Measurements from ENCODE around the gene SRXN1. TPM values are rescaled to one million over a fixed set of nuclear protein-coding genes. Genes with fewer than 3 reads are reported as not detected.

Gene SRXN1
- total RNA-seq, 2 donors from 2014 or later = 5.6 to 9.7 TPM

DNA sequence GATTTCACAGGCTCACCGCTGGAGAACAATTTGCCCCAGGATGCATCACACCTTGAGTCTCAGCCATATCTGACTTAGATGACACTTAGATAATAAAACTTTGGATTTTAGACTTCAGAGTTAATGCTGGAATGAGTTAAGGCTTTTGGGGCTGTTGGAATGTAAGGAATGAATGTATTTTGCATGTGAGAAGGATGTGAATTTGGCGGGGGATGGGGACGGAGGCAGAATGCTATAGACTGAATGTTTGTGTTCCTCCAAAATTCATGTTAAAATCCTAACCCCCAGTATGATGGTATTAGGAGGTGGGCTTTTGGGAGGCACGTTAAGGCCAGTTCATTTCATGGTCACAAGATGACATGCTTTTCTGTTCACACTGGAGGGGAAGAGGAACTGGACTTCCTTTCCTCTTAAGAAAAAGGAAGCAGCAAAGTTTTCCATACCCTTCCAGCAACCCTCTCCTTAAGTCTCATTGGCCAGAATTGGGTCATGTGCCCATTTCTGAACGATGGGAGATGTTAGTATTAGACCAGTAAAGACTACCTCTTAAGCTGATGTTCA, 5.8 kb upstream of the SRXN1 start:
- ATAC-seq (replicated peaks in 1 of 2) (no peak), DNase-seq (no peak)
- Mint-ChIP-seq H3K27me3 (ENCODE audit: low read depth) (peaks cover 83% of the 10 kb centered on the region), H3K36me3 (ENCODE audit: insufficient read depth in 2 of 2) (no peaks in the 10 kb centered on the region), H3K27ac (no peak overlapping the region), H3K4me1 (ENCODE audit: low read depth) (peaks cover 6% of the 10 kb centered on the region), H3K9me3 (no peaks in the 10 kb centered on the region), H3K4me3 (no peak overlapping the region)

DNA sequence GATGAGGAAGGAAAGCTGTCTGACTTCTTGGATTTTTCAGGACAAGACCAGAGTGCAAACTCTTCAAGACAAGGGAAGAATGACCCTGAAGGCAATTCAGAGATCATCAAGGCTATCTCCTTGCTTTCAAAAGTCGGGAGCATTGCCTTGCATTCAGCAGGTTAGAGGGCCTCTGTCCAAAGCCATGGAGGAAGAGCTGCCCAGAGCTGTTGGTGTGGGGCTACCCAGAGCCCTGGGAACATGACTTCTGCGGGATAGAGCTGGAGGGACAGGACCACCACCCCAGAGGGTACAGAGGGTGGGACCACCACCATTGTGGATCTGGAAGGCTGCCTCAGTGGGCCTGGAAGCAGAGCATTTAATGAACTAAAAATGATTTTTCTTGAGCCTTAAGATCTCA, 5.2 kb upstream of the SRXN1 start:
- Mint-ChIP-seq H3K4me3 (no peak overlapping the region), H3K9me3 (no peaks in the 10 kb centered on the region), H3K4me1 (ENCODE audit: low read depth) (peaks cover 9% of the 10 kb centered on the region), H3K27me3 (ENCODE audit: low read depth) (peaks cover 81% of the 10 kb centered on the region), H3K36me3 (ENCODE audit: insufficient read depth in 2 of 2) (no peaks in the 10 kb centered on the region), H3K27ac (no peak overlapping the region)
- DNase-seq (no peak), ATAC-seq (replicated peaks in 1 of 2) (no peak)

DNA sequence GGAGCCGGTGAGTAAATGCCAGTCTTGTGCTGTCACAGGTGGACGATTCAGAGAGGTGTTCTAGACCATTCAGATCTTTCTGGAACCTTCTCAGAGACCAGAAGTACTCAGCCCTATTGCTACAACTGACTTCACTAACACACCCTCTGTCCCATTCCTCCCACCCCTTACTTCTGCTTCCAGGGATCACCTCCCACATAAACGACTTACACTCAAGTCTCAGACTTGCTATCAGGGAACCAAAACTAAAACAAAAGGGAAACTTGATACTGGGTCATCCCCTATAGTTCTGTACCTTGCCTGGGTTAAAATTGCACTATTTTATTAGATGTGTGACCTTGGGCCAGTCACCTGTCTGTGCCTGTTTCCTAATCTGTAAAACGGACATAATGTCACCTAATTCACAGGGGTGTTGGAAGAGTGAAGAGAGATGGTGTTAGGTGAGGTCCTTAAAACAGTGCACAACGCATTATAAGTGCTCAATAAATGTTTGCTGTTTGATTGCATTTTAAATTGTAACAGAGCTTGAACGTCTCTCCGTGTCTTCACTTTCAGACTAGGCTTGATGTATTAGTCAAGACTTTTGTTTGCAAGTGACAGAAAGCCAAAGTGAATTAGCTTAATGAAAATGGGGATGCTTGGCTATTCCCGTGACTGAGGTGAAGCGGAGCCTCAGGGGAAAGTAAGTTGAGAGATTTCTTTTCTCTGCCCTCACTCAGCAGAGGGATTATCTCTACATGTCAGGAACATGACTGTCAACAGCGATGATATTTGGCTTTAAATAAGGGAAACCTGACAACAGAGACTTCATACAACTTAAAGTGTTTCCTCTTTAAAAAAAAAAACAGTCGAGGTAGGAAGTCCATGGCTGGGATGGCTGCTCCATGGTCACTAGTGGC, 3.0 kb upstream of the SRXN1 start:
- H3K4me1 Mint-ChIP-seq (ENCODE audit: low read depth) = peaks cover 20% of the 10 kb centered on the region
- H3K9me3 Mint-ChIP-seq = no peaks in the 10 kb centered on the region
- H3K36me3 Mint-ChIP-seq (ENCODE audit: insufficient read depth in 2 of 2) = no peaks in the 10 kb centered on the region
- peaks cover 59% of the 10 kb centered on the region for H3K27me3 Mint-ChIP-seq (ENCODE audit: low read depth)
- no peak overlapping the region for H3K4me3 Mint-ChIP-seq
- no peak for ATAC-seq (replicated peaks in 1 of 2)
- no peak overlapping the region for H3K27ac Mint-ChIP-seq
- no peak for DNase-seq

DNA sequence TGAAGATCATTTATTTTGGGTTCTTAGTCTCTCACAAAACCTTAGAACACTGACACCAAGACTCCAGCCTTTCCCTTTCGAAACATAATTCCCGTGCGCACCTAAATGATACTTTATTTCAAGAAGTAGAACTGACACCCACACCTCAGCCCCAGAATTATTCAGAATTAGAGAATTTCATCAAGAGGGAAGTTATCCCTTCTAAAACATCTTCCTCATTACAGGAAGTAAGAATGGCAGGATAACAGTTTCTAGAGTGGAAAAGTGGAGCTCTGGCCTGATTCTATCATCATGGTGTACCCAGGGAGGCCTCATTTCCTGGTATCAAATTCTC, 1.4 kb upstream of the SRXN1 start:
- DNase-seq (no peak), ATAC-seq (replicated peaks in 1 of 2) (no peak)
- peak overlapping the region; percentile 48 for H3K27ac Mint-ChIP-seq
- H3K36me3 Mint-ChIP-seq (ENCODE audit: insufficient read depth in 2 of 2) = peaks cover 0 to 5% of the 10 kb centered on the region in 2 donors
- H3K9me3 Mint-ChIP-seq = no peaks in the 10 kb centered on the region
- peaks cover 20% of the 10 kb centered on the region for H3K4me1 Mint-ChIP-seq (ENCODE audit: low read depth)
- H3K4me3 Mint-ChIP-seq = peak overlapping the region; percentile 7 to 80
- H3K27me3 Mint-ChIP-seq (ENCODE audit: low read depth) = peaks cover 55% of the 10 kb centered on the region

DNA sequence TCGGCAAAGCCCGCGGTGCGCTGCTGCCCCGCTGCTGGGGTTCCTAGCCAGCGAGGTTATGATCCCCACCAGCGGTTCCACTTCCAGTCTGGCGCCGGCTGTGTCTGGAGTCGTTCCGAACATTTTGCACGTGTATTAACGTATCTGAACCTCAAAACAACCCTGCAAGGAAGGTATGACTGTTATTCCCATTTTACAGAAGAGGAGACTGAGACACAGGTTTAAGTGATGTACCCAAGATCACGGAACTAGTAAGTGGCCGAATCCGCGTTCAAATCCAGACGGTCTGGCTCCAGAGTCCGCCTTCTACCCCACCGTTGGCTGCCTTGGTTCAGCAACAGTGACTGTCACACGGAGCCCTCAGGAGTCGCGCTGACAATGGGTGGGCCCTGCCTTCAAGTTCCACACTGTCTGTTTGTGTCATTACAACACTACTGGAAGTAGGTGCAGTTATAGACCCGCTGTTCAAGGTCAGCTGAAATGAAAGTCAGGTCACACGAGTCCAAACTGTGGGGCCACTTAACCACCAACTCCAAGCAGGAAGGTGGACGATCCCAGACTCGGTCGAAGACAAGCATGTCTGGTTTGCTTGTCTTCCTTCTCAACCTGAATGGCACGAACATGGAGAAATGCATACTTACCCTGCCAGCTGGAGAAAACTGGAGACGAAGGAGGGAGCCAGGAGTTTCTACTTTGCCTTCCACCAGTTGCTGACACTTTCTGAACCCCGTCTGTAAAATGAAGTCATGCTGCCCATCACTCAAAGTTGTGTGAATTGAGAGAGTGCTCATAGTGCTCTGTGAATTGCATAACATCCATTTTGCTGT, 803 bp upstream of the SRXN1 start:
- peak overlapping the region; percentile 39 for H3K27ac Mint-ChIP-seq
- peak overlapping the region; percentile 78 to 80 for H3K4me3 Mint-ChIP-seq
- DNase-seq (no peak), ATAC-seq (replicated peaks in 1 of 2) (no peak)
- no peaks in the 10 kb centered on the region for H3K9me3 Mint-ChIP-seq
- H3K36me3 Mint-ChIP-seq (ENCODE audit: insufficient read depth in 2 of 2) = peaks cover 2 to 5% of the 10 kb centered on the region in 2 donors
- peaks cover 49% of the 10 kb centered on the region for H3K27me3 Mint-ChIP-seq (ENCODE audit: low read depth)
- H3K4me1 Mint-ChIP-seq (ENCODE audit: low read depth) = peaks cover 20% of the 10 kb centered on the region

DNA sequence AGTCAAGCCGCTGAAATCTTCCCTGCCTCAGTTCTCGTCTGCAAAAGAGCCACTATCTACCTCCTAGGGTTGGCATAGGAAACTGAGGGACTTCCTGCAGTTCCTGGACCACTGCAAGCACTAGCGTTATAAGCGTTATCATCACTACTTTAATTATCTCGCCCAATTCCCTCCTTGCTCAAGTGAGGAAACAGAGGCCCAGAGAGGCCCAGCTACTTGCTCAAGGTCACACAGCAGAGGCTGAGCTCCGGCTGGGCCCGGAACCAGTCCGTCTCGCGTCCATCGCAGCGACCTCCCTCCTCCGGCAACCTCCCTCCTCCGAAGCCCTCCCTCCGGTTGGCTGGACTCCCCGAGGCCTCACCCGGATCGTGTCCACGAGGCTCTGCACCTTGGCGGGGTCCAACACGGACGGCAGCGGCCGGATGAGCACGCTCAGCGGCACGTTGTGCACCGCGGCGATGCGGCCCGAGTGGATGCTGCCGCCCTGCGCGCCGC, 338 bp downstream of the SRXN1 start:
- DNase-seq = no peak
- H3K4me1 Mint-ChIP-seq (ENCODE audit: low read depth) = peaks cover 20% of the 10 kb centered on the region
- no peak for ATAC-seq (replicated peaks in 1 of 2)
- H3K27ac Mint-ChIP-seq = peak overlapping the region; percentile 91
- no peaks in the 10 kb centered on the region for H3K9me3 Mint-ChIP-seq
- H3K27me3 Mint-ChIP-seq (ENCODE audit: low read depth) = peaks cover 37% of the 10 kb centered on the region
- peaks cover 2 to 5% of the 10 kb centered on the region in 2 donors for H3K36me3 Mint-ChIP-seq (ENCODE audit: insufficient read depth in 2 of 2)
- H3K4me3 Mint-ChIP-seq = peak overlapping the region; percentile 77 to 87

DNA sequence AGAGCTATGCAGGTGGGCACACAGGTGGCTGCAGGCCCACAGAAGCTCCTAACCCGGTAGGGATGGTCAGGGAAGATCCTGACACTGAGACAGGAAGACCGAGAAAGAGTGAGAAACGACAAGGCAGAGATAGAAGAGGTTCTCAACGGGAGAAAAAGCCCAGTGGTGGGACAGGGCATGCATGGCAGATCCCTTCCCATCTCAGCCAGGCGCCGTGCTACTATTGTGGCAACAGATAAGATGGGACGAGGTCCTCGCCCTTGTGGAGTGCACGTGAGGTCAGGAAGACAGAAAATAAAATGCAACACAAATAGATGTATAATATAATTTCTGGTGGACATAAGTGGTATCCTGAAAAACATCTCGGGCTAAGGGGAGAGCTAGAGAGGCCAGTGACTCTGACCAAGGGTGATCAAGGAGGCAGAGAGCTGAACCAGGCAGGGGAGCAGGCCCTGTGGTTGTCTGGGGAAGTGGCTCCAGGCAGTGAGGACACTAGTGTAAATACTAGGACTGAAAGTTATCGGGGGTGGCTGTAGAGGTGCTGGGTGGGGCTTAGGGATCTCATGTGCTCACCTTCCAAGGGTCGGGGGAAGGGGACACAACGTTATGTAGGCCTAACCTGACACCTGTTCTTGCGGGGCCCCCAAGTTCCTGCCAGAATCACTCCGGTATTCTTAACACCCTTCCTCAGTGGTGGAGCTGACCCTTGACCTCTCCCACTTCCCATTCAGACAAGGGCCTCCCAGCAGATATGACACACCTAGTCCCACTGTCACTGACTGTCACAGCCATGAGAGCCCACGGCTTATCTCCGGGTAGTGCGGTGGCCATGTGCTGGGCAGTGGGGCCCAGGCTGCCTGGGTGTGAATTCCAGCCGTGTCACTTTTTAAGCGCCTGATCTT, 1.0 kb downstream of the SRXN1 start:
- H3K36me3 Mint-ChIP-seq (ENCODE audit: insufficient read depth in 2 of 2) = peaks cover 2 to 5% of the 10 kb centered on the region in 2 donors
- H3K4me3 Mint-ChIP-seq = peak overlapping the region; percentile 77 to 87
- H3K4me1 Mint-ChIP-seq (ENCODE audit: low read depth) = peaks cover 20% of the 10 kb centered on the region
- H3K27ac Mint-ChIP-seq = peak overlapping the region; percentile 91
- DNase-seq = no peak
- no peaks in the 10 kb centered on the region for H3K9me3 Mint-ChIP-seq
- ATAC-seq (replicated peaks in 1 of 2) = no peak
- H3K27me3 Mint-ChIP-seq (ENCODE audit: low read depth) = peaks cover 33% of the 10 kb centered on the region

DNA sequence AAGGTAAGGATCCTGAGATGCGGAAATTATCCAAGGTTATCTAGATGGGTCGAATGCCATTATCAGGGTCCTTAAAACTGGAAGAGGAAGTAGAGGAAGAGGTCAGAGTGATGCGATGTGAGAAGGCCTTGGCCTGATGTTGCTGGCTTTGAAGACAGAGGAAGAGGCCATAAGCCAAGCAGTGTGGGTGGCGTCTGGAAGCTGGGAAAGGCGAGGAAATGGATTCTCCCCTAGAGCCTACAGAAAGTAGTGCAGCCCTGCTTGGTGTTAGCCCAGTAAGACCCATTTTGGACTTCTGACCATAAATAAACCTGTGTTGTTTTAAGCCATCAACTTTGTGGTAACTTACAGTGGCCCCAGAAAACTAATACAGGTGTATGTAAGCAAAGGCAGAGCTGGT, 2.0 kb downstream of the SRXN1 start:
- no peaks in the 10 kb centered on the region for H3K9me3 Mint-ChIP-seq

DNA sequence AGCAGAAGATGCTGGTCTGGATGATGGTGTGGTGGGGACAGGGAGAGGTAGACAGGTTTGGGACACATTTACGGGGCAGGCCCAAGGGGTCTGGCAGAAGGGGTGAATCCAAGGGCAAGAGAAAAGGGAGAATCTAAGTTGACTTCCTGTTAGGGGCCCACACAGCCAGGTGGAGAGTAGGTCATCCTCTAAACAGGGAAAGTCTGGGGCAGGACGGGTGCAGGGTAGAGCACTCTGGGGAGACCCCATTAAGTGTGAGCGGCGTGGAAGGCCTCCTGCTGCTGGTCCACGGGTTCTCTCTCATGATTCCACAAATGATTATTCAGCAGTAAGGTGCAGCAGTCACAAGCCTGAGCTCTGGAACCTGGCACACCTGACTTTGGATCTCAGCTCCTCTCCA, 2.7 kb downstream of the SRXN1 start:
- Mint-ChIP-seq H3K4me3 (no peak overlapping the region), H3K27me3 (ENCODE audit: low read depth) (peaks cover 16% of the 10 kb centered on the region), H3K4me1 (ENCODE audit: low read depth) (peaks cover 20% of the 10 kb centered on the region), H3K36me3 (ENCODE audit: insufficient read depth in 2 of 2) (peaks cover 2 to 5% of the 10 kb centered on the region in 2 donors), H3K27ac (peak overlapping the region; percentile 26), H3K9me3 (no peaks in the 10 kb centered on the region)
- no peak for DNase-seq
- no peak for ATAC-seq (replicated peaks in 1 of 2)

More for the DNA sequence above, 2.0 kb downstream of the SRXN1 start:
- H3K36me3 Mint-ChIP-seq (ENCODE audit: insufficient read depth in 2 of 2) = peaks cover 2 to 5% of the 10 kb centered on the region in 2 donors
- no peak overlapping the region for H3K27ac Mint-ChIP-seq
- no peak for ATAC-seq (replicated peaks in 1 of 2)
- H3K4me1 Mint-ChIP-seq (ENCODE audit: low read depth) = peaks cover 20% of the 10 kb centered on the region
- peak overlapping the region in 1 of 2 donors; percentile 87 for H3K4me3 Mint-ChIP-seq
- peaks cover 23% of the 10 kb centered on the region for H3K27me3 Mint-ChIP-seq (ENCODE audit: low read depth)
- no peak for DNase-seq

DNA sequence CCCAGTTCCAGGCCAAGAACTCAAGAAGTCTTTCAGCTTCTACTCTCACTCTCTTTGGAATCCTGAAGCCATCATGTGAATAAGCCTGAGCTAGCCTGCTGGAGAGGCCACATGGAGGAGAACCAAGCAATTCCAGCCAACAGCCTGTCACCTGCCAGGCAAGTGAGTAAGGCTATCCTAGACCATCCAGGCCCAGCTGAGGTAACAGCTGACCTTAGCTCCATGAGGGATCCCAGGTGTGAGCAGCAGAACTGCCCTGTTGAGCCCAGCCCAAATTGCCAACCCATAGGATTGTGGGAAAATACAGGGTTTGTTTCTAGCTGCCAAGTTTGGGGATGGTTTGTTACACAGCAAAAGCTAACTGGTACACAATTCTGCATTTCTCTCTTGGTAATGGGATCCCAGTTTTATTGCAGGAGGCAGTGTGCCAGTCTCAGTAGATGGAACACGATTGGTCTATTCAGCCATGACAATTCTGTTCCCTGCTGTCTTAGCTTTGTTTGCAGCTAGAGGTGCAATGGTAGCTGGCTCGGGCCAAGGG, 5.5 kb downstream of the SRXN1 start:
- no peak for ATAC-seq (replicated peaks in 1 of 2)
- Mint-ChIP-seq H3K4me3 (no peak overlapping the region), H3K4me1 (ENCODE audit: low read depth) (peaks cover 15% of the 10 kb centered on the region), H3K27ac (no peak overlapping the region), H3K9me3 (no peaks in the 10 kb centered on the region), H3K27me3 (ENCODE audit: low read depth) (peaks cover 9% of the 10 kb centered on the region), H3K36me3 (ENCODE audit: insufficient read depth in 2 of 2) (peaks cover 2 to 5% of the 10 kb centered on the region in 2 donors)
- DNase-seq = no peak

DNA sequence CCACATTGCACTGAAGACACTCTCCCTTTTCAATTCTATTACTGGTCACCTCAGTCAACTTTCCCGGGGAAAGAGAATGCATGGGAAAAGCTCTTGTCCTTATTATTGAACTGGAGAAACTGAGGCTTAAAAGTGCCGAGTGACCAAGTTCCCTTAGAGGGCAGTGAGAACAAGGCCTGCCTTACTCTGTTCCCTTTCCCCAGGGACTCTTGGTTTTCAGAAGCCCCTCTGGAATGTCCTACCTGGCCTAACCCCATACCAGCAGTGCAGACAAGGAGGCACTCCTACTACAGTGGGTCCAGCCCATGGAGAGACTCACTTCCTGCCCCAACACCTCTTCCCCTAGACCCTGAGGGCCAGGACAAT, 6.1 kb downstream of the SRXN1 start:
- no peaks in the 10 kb centered on the region for H3K9me3 Mint-ChIP-seq
- ATAC-seq (replicated peaks in 1 of 2) (no peak), DNase-seq (no peak)
- H3K4me3 Mint-ChIP-seq = no peak overlapping the region
- peaks cover 2 to 5% of the 10 kb centered on the region in 2 donors for H3K36me3 Mint-ChIP-seq (ENCODE audit: insufficient read depth in 2 of 2)
- peaks cover 8% of the 10 kb centered on the region for H3K4me1 Mint-ChIP-seq (ENCODE audit: low read depth)
- no peak overlapping the region for H3K27ac Mint-ChIP-seq
- peaks cover 9% of the 10 kb centered on the region for H3K27me3 Mint-ChIP-seq (ENCODE audit: low read depth)

Measured in activated T-cell treated with anti-CD3 and anti-CD28 coated beads, Interleukin-2, amount 50 U/mL, for 72 hours (primary cell).